HG03469 (cell line): ENCODE results near the gene MARF1.

ENCODE experiments used
- ATAC-seq: cut with Tn5 transposase; IDR thresholded peaks from one replicate; pipeline ENCODE4 v1.9.1; 2021; ENCODE audit warnings: mild to moderate bottlenecking, moderate library complexity, moderate number of reproducible peaks; ENCODE audit not compliant: unreplicated experiment

Gene MARF1

DNA sequence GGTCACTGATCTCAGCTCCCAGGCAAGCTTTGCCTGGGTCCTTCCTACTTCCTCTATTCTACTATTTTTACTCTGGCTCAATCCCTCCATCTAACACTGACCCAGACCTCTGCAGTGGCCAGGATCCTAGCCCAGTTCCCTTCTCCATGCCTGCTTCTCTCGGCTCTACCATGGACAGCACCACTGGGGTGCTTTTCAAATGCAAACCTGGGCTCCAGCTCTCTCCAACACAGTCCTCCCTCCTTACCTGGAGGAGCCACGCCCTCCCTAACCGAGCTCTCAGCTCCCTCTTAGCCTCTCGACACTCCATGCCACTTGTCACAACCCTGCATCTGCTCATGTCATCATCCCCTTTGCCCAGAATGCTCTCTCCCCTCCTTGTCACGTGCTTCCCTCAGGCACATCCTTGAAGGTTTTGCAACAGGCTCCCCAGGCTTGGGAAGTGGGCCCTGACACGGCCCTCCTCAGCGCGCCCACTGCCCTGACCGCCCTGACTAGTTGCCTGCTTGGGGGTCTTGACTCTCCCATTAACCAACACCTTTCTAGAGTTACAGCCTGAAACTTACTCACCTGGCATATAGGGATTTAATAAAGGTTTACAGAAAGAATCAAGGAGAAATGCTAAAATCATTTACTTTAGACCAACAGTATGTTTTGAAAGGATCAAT, 41.6 kb downstream of the MARF1 start:
- no peak for ATAC-seq

- ATAC-seq, result no peak
Observed at GRCh38 chr16:15599303-15600070, 43.5 kb downstream of the MARF1 start.

DNA sequence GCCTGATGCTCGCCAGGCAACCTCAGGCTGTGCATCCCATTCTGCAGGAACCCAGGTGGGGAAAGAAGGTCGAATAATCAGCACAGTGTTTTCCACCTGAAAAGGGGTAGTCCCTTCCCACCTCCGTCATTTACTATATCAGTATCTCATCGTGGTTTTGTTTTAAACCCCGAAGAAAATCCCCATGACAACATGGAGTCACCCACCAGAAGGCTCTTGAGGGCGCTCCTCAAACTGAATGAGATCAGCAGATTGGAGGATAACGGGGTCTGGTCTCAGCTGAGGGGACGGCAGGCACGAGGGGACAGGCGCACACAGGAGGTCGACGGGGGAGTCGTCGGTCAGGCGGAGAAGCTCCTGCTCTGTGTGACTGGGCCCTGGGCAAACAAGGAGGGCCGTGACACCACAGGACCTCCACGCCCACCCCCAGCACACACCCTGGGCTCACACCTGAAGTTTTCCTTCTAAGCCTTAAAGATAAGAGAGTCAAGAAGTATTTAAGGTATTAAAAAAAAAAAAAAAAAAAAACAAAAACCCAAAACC, 44.2 kb downstream of the MARF1 start:
- ATAC-seq, result no peak

DNA sequence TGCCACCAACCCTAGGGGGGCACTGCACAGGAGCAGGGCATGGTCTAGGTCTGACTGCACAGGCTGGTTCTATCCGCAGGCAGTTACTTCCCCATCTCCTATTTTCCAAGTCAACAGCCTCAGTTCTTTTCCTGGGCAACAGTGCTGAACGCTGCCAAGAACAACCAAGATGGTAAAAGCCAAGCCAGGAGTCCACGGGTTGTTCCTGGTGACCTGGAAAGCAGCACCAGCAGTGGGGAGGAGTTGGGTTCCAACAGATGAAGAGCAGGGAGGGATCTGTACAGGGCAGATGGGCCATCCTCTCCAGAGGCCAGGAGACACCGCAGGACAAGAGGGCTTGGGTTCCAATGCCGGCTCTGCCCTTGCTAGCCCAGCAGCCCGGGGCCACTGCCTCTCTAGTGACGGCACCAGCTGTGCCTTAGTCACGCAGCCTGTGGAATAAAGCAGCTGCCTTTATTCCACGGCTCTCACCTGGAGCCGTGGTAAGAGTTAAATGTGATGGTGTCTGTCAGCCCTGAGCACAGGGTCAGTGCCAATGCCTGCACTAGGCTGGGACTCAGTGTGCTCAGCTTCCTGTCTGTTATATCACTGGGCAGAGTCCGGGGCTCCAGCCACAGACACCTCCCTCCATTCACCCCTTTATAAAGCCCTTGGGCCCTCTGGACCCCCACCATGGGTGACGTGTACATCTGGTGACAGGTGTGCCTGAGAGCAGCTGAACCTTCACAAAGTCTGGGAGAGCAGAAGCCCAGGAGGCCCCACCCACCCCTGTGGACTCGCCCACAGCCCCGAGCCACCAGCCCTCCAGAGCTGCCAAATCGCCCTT, 44.9 kb downstream of the MARF1 start:
- ATAC-seq, result no peak

DNA sequence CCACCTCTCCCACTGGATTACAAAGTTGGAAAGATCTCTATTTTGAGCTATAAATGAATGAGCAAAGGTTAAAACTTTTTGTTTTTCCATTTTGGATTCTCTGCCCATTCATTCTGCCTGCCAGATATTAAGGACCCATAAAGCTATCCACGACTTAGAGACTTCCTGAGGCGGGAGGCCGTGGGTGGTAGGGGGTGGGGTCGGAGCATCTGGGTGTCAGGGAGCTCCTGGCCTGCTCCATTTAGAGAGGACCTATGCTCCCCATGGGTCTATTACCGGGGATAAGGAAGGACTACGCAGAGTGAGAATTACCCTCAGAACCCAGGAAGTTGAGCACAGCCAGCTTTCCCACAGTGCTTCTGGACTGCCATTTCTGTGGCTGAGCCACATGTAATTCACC, 45.8 kb downstream of the MARF1 start:
- no peak for ATAC-seq

- ATAC-seq, result no peak
Observed at GRCh38 chr16:15594711-15595320, 48.1 kb downstream of the MARF1 start.

GRCh38 chr16:15593235-15593634, 49.7 kb downstream of the MARF1 start:
- no peak for ATAC-seq

GRCh38 chr16:15592324-15592723, 50.6 kb downstream of the MARF1 start:
- no peak for ATAC-seq

DNA sequence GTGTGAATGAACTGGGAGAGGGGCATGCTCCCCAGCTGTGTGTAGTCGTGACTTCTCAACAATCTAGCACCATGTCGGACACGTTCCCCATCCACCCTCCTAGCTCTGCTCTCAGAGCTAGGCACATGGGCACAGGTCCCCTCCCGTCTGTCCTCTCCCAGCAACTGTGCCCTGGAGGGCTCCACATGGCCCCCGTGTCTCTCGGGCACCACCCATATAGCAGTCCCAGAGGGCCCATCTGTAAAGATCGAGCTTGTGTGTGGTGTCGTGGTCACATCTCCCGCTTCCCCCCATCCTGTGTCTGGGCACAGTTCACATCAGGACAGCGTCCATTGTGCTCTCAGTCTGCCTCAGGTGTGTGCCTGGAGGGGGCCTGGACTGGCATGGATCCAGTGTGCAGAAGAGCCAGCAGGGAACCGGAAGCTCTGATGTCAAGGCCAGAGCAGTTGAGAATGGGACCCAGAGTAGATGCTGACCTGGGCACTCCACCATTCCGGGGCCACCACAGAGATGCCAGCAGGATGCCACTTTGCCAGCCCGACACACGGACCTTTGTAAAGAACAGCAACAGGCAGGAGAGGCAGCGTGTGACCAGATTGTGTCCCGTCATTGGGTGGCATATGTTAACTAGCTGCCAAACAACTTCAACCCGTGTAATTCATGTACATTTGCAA, 55.7 kb downstream of the MARF1 start:
- ATAC-seq, result no peak

- no peak for ATAC-seq
Observed at GRCh38 chr16:15586716-15587115, 56.2 kb downstream of the MARF1 start.

GRCh38 chr16:15585956-15586355, 57.0 kb downstream of the MARF1 start:
- no peak for ATAC-seq

DNA sequence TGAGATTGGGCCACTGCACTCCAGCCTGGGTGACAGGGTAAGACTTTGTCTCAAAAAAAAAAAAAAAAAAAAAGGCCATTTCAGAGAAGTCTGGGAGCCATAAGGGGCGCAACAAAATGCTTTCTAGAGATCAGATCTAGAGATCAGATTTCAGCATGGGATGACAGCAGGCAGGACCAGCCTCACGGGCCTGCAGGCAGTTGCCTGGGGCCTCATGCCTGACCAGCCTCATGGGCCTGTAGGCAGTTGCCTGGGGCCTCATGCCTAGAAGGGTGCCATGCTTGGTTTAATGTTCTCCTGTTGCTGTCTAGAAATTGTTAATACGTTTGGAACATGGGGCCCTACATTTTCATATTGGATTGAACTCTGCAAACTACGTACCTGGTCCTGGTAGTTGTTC, 59.4 kb downstream of the MARF1 start:
- ATAC-seq, result no peak

DNA sequence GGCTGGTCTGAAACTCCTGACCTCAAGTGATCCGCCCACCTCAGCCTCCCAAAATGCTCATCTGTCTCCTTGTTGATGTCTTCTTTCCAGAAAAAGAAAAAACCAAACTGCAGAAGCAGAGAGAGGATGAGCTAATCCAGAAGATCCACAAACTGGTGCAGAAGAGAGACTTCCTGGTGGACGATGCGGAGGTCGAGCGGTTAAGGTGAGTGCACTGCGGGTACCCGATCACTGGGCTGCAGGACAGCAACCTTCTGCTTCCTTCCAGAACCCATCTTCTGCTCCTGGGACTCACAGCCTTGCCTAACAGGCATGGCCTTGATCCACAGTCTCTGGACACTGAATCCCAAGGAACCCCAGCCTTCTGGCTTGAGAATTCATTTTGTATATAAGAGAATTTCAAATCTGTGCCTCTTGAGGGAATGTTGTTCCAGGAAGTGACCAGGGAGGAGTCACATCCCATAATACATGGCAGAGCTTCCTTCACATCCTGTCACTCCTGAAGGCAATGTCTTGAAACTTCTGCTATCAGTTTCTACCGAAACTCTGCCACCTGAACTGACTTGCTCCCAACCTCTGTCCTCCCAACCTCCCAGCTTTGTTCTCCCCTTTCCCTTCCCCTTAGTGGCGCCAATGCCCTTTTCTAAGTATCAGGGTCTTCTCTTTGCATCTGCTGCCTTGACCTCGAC, 61.7 kb downstream of the MARF1 start:
- no peak for ATAC-seq

DNA sequence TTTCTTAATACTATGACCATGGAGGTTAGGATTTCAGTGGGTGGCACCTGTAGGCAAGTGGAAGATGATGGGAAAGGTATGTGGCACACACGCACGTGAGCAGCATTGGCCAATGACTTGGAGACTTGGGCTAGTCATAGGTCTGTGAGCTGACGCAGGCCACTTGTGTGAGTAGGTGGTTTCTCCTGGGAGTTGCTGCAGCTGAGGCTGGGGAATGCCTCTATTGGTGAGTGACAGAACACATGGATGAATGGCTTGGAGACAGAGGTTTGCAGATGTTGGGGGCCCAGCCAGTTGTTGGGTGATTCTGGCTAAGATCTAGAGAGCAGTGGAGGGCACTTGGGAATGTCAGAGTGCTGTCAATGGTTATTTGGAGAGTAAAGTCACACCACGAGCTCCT, 64.1 kb downstream of the MARF1 start:
- ATAC-seq, result no peak

GRCh38 chr16:15576960-15577958, 65.7 kb downstream of the MARF1 start:
- no peak for ATAC-seq

DNA sequence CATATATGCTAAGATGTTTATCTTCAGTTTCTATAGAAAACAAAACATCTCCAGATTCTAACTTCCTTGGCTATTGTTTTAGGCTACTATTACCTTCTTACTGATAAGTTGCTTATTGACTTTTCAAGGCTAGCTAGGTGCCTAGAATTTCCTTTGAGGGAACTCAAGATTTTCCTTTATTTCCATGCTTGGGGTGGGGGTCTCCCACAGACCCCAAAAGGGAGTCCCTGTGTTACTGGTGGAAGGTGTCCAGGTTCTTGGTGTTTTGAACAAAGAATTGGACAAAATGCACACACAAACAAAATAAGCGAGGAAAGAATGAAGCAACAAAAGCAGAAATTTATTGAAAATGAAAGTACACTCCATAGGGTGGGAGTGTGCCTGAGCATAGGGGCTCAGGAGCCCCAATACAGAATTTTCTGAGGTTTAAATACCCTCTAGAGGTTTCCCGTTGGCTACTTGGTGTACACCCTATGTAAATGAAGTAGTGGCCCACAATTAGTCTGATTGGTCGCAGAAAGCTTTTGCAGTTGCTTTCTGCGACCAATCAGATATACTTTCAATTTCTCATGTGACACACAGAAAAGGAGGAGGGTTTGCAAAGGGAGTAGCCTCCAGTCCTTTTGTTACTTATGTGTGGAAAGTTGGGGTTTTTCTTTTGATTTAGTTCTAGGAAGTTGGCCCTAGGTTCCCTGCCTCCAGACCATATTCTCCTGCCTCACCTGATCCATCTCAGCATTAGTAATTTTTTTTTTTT, 67.5 kb downstream of the MARF1 start:
- ATAC-seq, result no peak

- ATAC-seq, result no peak
Observed at GRCh38 chr16:15574614-15574948, 68.4 kb downstream of the MARF1 start.
